ENCODE measurements around the gene COL23A1.

Gene COL23A1

DNA sequence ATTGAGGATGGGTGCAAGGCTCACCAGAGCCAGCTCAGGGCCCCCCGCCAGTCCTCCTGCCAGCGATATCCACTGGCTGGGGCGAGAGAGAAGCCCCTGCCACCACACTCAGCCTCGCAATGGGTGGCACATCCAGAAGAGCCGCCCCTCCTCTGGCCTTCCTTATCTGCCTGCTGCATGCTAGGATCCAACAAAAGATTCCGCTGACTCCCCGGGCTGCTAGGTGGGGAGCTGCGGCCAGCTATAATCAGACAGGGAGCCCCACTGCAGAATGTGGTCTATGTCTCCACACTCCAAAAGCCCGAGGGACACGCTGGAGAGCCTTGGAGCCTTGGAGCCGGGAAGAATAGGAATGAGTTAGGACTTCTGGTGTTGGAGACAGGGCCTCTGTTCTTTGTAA is 32.8 kb downstream of the COL23A1 start:
- no peak overlapping the region for H3K4me3 ChIP-seq (ENCODE audit: low read length)
- TF ChIP-seq, protein P1, sequence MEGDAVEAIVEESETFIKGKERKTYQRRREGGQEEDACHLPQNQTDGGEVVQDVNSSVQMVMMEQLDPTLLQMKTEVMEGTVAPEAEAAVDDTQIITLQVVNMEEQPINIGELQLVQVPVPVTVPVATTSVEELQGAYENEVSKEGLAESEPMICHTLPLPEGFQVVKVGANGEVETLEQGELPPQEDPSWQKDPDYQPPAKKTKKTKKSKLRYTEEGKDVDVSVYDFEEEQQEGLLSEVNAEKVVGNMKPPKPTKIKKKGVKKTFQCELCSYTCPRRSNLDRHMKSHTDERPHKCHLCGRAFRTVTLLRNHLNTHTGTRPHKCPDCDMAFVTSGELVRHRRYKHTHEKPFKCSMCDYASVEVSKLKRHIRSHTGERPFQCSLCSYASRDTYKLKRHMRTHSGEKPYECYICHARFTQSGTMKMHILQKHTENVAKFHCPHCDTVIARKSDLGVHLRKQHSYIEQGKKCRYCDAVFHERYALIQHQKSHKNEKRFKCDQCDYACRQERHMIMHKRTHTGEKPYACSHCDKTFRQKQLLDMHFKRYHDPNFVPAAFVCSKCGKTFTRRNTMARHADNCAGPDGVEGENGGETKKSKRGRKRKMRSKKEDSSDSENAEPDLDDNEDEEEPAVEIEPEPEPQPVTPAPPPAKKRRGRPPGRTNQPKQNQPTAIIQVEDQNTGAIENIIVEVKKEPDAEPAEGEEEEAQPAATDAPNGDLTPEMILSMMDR (IDR thresholded peaks at IDR 0.05; ENCODE audit: insufficient read depth, low read depth, low read length, missing control alignments), result no peak
- no peak for DNase-seq (ENCODE audit: low read depth)

DNA sequence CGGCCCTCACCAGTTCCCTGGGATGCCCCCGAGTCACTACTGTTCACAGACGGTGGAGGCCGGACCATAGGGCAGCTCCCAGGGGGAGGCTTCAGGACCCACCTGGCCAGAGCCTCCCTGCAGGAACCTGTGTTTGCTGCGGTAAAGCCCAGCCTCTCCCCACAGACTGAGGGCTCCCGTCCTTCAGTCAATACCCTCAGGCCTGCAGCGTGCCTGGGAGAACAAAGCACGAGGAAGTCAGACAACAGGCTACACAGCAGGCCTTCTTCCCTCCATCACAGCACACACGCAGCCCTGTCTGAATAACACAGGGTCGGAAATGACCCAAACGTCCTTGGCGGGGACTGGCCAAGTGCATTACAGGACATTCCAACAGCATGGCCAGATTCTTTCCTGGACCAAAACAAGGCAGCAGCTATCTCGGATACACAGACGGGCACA is 34.4 kb downstream of the COL23A1 start:
- TF ChIP-seq, protein P1 (IDR thresholded peaks at IDR 0.05; ENCODE audit: insufficient read depth, low read depth, low read length, missing control alignments), result no peak
- DNase-seq (ENCODE audit: low read depth), result no peak
- no peak overlapping the region for H3K4me3 ChIP-seq (ENCODE audit: low read length)

DNA sequence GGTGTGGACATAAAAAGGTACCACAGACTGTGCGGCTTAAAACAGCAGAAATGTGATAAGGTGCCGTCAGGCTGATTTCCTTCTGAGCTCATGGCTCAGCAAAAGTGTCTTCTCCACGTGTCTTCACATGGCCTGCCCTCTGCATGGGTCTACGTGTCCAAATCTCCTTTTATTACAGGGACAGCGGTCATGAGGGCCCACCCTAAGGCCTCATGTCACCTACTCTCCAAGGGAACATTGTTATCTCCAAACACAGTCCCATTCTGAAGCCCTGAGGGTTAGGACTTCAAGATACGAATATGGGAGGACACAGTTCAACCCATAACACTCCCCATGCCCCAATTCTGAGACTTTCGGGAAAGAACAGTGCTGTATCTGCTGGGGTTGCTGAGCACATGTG is 35.2 kb downstream of the COL23A1 start:
- TF ChIP-seq, protein P1 (IDR thresholded peaks at IDR 0.05; ENCODE audit: insufficient read depth, low read depth, low read length, missing control alignments), result no peak
- no peak for DNase-seq (ENCODE audit: low read depth)
- no peak overlapping the region for H3K4me3 ChIP-seq (ENCODE audit: low read length)

DNA sequence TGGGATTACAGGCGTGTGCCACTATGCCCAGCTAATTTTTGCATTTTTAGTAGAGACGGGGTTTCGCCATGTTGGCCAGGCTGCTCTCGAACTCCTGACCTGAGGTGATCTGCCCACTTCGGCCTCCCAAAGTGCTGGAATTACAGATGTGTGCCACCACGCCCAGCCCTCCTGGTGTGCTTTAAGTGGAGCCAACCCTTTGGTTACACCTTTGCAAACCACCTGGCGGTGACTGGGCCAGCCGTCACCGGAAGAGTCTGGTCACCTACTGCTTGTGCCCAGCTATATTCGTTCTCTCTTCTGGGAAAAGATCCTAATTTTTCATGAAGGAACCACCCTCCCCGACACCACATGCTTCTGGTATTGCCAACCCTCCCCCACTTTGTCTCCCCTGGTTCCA is 35.9 kb downstream of the COL23A1 start:
- no peak overlapping the region for H3K4me3 ChIP-seq (ENCODE audit: low read length)
- no peak for DNase-seq (ENCODE audit: low read depth)
- TF ChIP-seq, protein P1 (IDR thresholded peaks at IDR 0.05; ENCODE audit: insufficient read depth, low read depth, low read length, missing control alignments), result no peak

DNA sequence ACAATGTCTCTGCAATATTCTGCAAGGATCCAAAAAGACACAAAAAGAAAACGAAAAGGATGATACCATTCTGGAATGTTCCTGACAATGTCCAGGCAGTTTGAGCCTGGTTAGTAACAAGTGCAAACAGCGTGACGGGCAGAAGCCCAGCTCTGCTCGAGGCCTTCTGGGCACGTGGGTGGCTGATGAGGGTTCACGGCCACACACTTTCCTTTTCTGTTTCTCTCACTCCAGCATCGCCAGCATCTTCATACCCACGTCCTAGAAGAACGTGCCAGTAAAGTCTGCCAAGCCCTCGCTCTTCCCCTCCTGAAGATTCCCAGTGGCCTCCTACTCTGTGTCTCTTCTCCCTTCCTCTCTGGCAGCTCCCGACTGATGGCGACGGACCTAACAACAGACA is 36.7 kb downstream of the COL23A1 start:
- TF ChIP-seq, protein P1 (IDR thresholded peaks at IDR 0.05; ENCODE audit: insufficient read depth, low read depth, low read length, missing control alignments), result no peak
- DNase-seq (ENCODE audit: low read depth), result no peak

DNA sequence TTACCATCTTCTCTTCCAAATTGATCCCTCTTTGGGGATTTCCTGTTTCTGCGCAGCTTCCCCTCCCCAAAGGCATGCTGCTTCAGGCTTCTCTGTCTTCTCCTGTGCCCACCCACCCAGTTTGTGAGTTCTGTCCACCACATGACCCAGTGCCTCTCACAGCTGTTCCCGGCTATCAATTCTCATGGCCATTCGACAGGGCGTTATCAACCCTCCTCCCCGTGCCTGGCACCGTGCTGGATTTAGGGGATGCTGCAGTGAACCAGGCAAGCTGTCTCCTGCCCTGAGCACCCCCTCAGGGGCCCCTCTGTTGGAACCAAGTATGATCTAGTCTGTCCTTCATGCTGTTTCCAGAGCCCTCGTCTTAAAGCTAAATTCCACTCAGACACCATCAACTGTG is 38.7 kb downstream of the COL23A1 start:
- no peak for DNase-seq (ENCODE audit: low read depth)
- H3K4me3 ChIP-seq (ENCODE audit: low read length), result no peak overlapping the region
- TF ChIP-seq, protein P1 (IDR thresholded peaks at IDR 0.05; ENCODE audit: insufficient read depth, low read depth, low read length, missing control alignments), result no peak

More for the DNA sequence above, 36.7 kb downstream of the COL23A1 start:
- H3K4me3 ChIP-seq (ENCODE audit: low read length), result no peak overlapping the region

DNA sequence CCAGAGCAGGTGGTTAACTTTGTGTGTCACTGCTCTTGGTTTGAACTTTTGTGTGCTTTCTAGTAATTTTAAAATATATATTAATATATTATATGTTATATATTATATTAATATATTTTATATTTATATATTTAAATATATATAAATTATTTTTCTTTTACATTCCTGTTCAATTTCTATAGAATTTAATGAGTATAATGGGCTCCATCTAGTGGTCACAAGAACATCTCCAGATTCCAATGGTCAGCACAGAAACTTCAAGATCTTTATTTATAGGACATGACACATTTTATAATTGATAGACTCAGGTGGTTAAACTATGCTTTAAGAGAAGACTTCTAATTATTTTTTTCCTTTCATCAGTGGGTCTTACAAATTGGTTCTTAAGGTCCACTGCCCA is 39.1 kb downstream of the COL23A1 start:
- peak; percentile 22 for DNase-seq (ENCODE audit: low read depth)
- H3K4me3 ChIP-seq (ENCODE audit: low read length), result no peak overlapping the region
- TF ChIP-seq, protein P1 (IDR thresholded peaks at IDR 0.05; ENCODE audit: insufficient read depth, low read depth, low read length, missing control alignments), result peak; percentile 29

Data from epithelial cell of esophagus (primary cell).